ENCODE data around the gene TCF3. TPM values are rescaled to one million over a fixed set of nuclear protein-coding genes. Genes with fewer than 3 reads are reported as not detected.
A peak's percentile ranks its signal among the peaks of the same experiment; 100 is the strongest.

TCF3 gene
- total RNA-seq, 2 experiments from 2014 or later: 518 to 811 TPM

DNA sequence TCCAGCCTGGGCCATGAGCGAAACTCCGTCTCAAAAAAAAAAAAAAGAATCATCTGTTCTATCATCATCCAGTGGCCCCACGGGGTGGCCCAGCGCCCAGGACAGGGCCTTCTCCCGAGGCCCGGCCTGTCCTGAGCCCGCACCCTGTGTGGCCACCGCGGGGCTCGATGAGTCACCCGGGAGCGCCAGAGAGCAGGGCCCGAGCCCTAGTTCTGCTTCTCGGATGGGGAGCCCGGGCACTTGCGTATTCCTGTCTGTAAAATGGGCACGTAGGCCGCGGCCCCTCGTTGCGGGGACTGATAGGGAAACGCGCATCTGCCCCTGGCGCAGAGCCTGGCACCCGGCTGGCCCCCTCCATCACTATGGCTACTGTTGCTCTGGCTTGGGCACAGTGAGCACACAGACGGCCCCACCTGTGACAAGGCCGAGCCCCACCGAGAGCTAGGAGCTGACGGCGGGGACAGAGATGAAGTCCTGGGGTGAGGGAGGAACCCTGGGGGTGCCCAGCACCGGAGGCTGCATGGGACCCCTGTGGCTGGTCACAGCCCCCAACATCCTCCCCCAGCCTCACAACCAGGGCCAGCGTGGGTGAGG, 25.9 kb downstream of the TCF3 start:
- BruUV-seq (replicated peaks): no TSS peak
- Histone ChIP-seq H3K4me2 (ENCODE audit: low read length) (no peak overlapping the region), H3K9me2 (ENCODE audit: insufficient read depth, low read length) (no peaks in the 10 kb centered on the region), H3K4me1 (ENCODE audit: insufficient read depth, low read length, poor library complexity, severe bottlenecking) (peaks cover 9% of the 10 kb centered on the region), H2AFZ (ENCODE audit: low read length) (no peak overlapping the region), H3K9me3 (ENCODE audit: low read length) (no peaks in the 10 kb centered on the region), H3K79me2 (ENCODE audit: insufficient read depth, low read depth, low read length) (peaks cover 36% of the 10 kb centered on the region), H4K20me1 (ENCODE audit: insufficient read depth, low read length) (peaks cover 14% of the 10 kb centered on the region; the same call in 1 of the 2 replicates), H3K27ac (ENCODE audit: low read depth, low read length, poor library complexity, severe bottlenecking) (no peak overlapping the region), H3K36me3 (ENCODE audit: insufficient read depth, low read length) (peaks cover 87% of the 10 kb centered on the region), H3K4me3 (ENCODE audit: low read depth, low read length, poor library complexity, severe bottlenecking) (no peak overlapping the region)
- POLR2A ChIA-PET: no interaction called here
- intact Hi-C loops (cut with micrococcal nuclease; ENCODE audit: unreplicated experiment): no loop called here
- CTCF ChIA-PET (ENCODE audit: unreplicated experiment): no interaction called here
- TF ChIP-seq, protein P1, sequence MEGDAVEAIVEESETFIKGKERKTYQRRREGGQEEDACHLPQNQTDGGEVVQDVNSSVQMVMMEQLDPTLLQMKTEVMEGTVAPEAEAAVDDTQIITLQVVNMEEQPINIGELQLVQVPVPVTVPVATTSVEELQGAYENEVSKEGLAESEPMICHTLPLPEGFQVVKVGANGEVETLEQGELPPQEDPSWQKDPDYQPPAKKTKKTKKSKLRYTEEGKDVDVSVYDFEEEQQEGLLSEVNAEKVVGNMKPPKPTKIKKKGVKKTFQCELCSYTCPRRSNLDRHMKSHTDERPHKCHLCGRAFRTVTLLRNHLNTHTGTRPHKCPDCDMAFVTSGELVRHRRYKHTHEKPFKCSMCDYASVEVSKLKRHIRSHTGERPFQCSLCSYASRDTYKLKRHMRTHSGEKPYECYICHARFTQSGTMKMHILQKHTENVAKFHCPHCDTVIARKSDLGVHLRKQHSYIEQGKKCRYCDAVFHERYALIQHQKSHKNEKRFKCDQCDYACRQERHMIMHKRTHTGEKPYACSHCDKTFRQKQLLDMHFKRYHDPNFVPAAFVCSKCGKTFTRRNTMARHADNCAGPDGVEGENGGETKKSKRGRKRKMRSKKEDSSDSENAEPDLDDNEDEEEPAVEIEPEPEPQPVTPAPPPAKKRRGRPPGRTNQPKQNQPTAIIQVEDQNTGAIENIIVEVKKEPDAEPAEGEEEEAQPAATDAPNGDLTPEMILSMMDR (conservative IDR thresholded peaks at IDR 0.05; ENCODE audit: low read length): no peak
- no peak for TF ChIP-seq EZH2phosphoT487 (IDR thresholded peaks at IDR 0.05; ENCODE audit: borderline replicate concordance, low read depth, low read length)
- no peak for DNase-seq (ENCODE audit: low spot score)

DNA sequence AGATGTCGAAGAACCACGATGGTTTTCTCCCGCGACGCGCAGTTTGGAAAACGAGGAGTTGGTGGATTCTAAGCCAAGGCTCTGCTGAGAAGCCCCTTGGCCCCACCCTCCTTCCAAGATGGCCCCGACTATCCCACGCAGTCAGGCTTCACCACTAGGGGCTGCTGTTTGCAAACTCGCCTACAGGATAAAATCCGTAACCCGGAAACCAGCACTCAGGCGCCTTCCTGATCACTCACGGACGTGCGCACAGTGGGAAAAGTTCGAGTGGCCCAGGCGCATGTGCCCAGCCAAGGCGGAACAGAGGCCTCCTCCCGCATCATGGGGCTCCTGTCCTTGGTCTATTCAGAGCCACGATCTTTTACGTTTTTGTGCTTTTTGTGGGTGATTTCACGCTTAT, 28.0 kb downstream of the TCF3 start:
- POLR2A ChIA-PET: no interaction called here
- intact Hi-C loops (cut with micrococcal nuclease; ENCODE audit: unreplicated experiment): no loop called here
- no peak overlapping the region for H3K4me3 ChIP-seq (ENCODE audit: low read depth, low read length, poor library complexity, severe bottlenecking)
- BruUV-seq (replicated peaks): TSS peak; percentile 33
- peaks cover 29% of the 10 kb centered on the region for H3K4me1 ChIP-seq (ENCODE audit: insufficient read depth, low read length, poor library complexity, severe bottlenecking)
- peaks cover 5% of the 10 kb centered on the region; the same call in 1 of the 2 replicates for H4K20me1 ChIP-seq (ENCODE audit: insufficient read depth, low read length)
- no peaks in the 10 kb centered on the region for H3K9me2 ChIP-seq (ENCODE audit: insufficient read depth, low read length)
- no peak overlapping the region for H2AFZ ChIP-seq (ENCODE audit: low read length)
- no peak overlapping the region for H3K27ac ChIP-seq (ENCODE audit: low read depth, low read length, poor library complexity, severe bottlenecking)
- H3K9me3 ChIP-seq (ENCODE audit: low read length): no peaks in the 10 kb centered on the region
- H3K4me2 ChIP-seq (ENCODE audit: low read length): no peak overlapping the region
- CTCF ChIA-PET (ENCODE audit: unreplicated experiment): no interaction called here
- H3K79me2 ChIP-seq (ENCODE audit: insufficient read depth, low read depth, low read length): peaks cover 17% of the 10 kb centered on the region; the same call in 1 of the 2 replicates
- DNase-seq (ENCODE audit: low spot score): peak; percentile 72
- H3K36me3 ChIP-seq (ENCODE audit: insufficient read depth, low read length): peaks cover 87% of the 10 kb centered on the region
- TF ChIP-seq, protein P1 (conservative IDR thresholded peaks at IDR 0.05; ENCODE audit: low read length): peak; percentile 85
- TF ChIP-seq EZH2phosphoT487 (IDR thresholded peaks at IDR 0.05; ENCODE audit: borderline replicate concordance, low read depth, low read length): no peak

DNA sequence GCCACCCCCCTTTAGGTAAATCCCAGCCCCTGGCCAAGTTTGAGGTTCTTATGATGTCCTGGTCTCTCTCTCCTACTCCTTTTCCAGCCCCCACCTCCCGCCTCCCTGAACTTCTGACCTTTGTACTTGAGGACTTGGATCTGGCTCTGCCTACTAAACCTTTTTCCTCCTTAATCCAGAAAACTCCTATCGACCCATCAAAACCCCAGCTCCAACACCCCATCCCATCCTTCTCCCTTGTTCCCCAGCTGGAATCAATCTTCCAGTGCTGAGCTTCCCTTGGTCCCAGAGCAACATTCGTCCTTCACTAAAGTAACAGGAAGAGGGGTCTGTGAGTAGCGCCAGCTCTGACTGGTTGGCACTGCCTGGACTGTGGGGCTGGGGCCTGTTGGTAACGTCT, 29.9 kb downstream of the TCF3 start:
- H4K20me1 ChIP-seq (ENCODE audit: insufficient read depth, low read length): no peaks in the 10 kb centered on the region
- H3K4me2 ChIP-seq (ENCODE audit: low read length): no peak overlapping the region
- H3K9me2 ChIP-seq (ENCODE audit: insufficient read depth, low read length): no peaks in the 10 kb centered on the region
- no peaks in the 10 kb centered on the region for H3K9me3 ChIP-seq (ENCODE audit: low read length)
- POLR2A ChIA-PET: no interaction called here
- H3K36me3 ChIP-seq (ENCODE audit: insufficient read depth, low read length): peaks cover 99% of the 10 kb centered on the region
- no peak overlapping the region for H2AFZ ChIP-seq (ENCODE audit: low read length)
- peaks cover 48% of the 10 kb centered on the region for H3K4me1 ChIP-seq (ENCODE audit: insufficient read depth, low read length, poor library complexity, severe bottlenecking)
- TF ChIP-seq EZH2phosphoT487 (IDR thresholded peaks at IDR 0.05; ENCODE audit: borderline replicate concordance, low read depth, low read length): no peak
- TF ChIP-seq, protein P1 (conservative IDR thresholded peaks at IDR 0.05; ENCODE audit: low read length): no peak
- H3K4me3 ChIP-seq (ENCODE audit: low read depth, low read length, poor library complexity, severe bottlenecking): no peak overlapping the region
- intact Hi-C loops (cut with micrococcal nuclease; ENCODE audit: unreplicated experiment): no loop called here
- H3K27ac ChIP-seq (ENCODE audit: low read depth, low read length, poor library complexity, severe bottlenecking): no peak overlapping the region
- H3K79me2 ChIP-seq (ENCODE audit: insufficient read depth, low read depth, low read length): peaks cover 15% of the 10 kb centered on the region; the same call in 1 of the 2 replicates
- DNase-seq (ENCODE audit: low spot score): no peak
- CTCF ChIA-PET (ENCODE audit: unreplicated experiment): no interaction called here
- BruUV-seq (replicated peaks): no TSS peak
